GM12878 (cell line): ENCODE results near the gene NOVA2. TPM values are rescaled to one million over a fixed set of nuclear protein-coding genes. Genes with fewer than 3 reads are reported as not detected.

ENCODE experiments used
- ATAC-seq: fragments of 200-7000 bp; cut with Tn5 transposase; 3 replicates; pipeline ENCODE4 v1.9.1; 2020; ENCODE audit warnings: mild to moderate bottlenecking, moderate library complexity
- BruUV-seq: library from RNA; stranded (reverse); fragments of 400-500 nt; replicated peaks from 2 replicates; lab custom pipeline; 2021; lab: Mats Ljungman, UMichigan
- CTCF ChIA-PET: fragments of 300-600 bp; sonication (Branson Sonifier 250); formaldehyde crosslinking; extraction: SDS; loops from one replicate; lab custom pipeline; 2021; ENCODE audit warnings: inconsistent platforms; lab: Yijun Ruan, JAX
- POLR2A ChIA-PET: fragments of 350-600 bp; formaldehyde crosslinking; extraction: SDS; loops from one replicate; lab custom pipeline; 2021; ENCODE audit warnings: inconsistent platforms; lab: Charles Lee
- RAD21 ChIA-PET: fragments of 300-600 bp; sonication (Branson Sonifier 250); formaldehyde crosslinking; loops from one replicate; lab custom pipeline; 2023; ENCODE audit warnings: antibody characterized with exemption; ENCODE audit not compliant: unreplicated experiment; lab: Charles Lee
- SMC1A ChIA-PET: fragments of 300-600 bp; sonication (Branson Sonifier 250); formaldehyde crosslinking; loops from one replicate; lab custom pipeline; 2023; ENCODE audit not compliant: unreplicated experiment, uncharacterized antibody; lab: Charles Lee
- DNase-seq: peaks from one replicate; pipeline ENCODE4 v3.0.0-alpha.2; 2011; ENCODE audit warnings: low read depth, low spot score
- FAIRE-seq: peaks from 3 replicates; lab custom pipeline; 2011; peaks lifted over from hg19 to GRCh38; lab: Jason Lieb, UNC
- H2AFZ ChIP-seq: 2 replicates; pipeline ENCODE4 v1.6.0; 2011; ENCODE audit warnings: low read depth, low read length, control low read depth; ENCODE audit not compliant: control insufficient read depth
- H3K27ac ChIP-seq: 2 replicates; pipeline ENCODE4 v1.5.1; 2011; ENCODE audit warnings: control low read depth; ENCODE audit not compliant: control insufficient read depth, insufficient read depth
- H3K27me3 ChIP-seq, 2 experiments: replicated peaks in 1 of 2; 2 replicates each; pipeline versions ENCODE4 v1.6.0 to v1.6.1; 2011; ENCODE audit warnings: low read length in 1 of 2; ENCODE audit not compliant: control insufficient read depth in 2 of 2, insufficient read depth in 2 of 2
- H3K36me3 ChIP-seq, 2 experiments: 2 replicates each; pipeline ENCODE4 v1.5.1; 2011; ENCODE audit warnings: low read length in 1 of 2; ENCODE audit not compliant: control insufficient read depth in 2 of 2, insufficient read depth in 2 of 2
- H3K4me1 ChIP-seq: 2 replicates; pipeline ENCODE4 v1.6.1; 2011; ENCODE audit warnings: mild to moderate bottlenecking, low read length, moderate library complexity, mixed read lengths; ENCODE audit not compliant: control insufficient read depth, insufficient read depth
- H3K4me2 ChIP-seq: 2 replicates; pipeline ENCODE4 v1.6.0; 2011; ENCODE audit warnings: control low read depth; ENCODE audit not compliant: control insufficient read depth, insufficient read depth
- H3K4me3 ChIP-seq: fragments of 200-600 bp; sonication (generic); 2 replicates; pipeline ENCODE4 v1.5.1; 2016
- H3K79me2 ChIP-seq: 2 replicates; pipeline ENCODE4 v1.6.0; 2011; ENCODE audit warnings: low read length; ENCODE audit not compliant: control insufficient read depth, insufficient read depth
- H3K9ac ChIP-seq: 2 replicates; pipeline ENCODE4 v1.8.0; 2011; ENCODE audit warnings: low read length, control low read depth, mixed read lengths; ENCODE audit not compliant: control insufficient read depth, insufficient read depth
- H3K9me3 ChIP-seq: replicated peaks from 3 replicates; pipeline ENCODE4 v1.5.1; 2011; ENCODE audit warnings: mild to moderate bottlenecking, low read length; ENCODE audit not compliant: control insufficient read depth, insufficient read depth
- H4K20me1 ChIP-seq: 2 replicates; pipeline ENCODE4 v1.6.0; 2011; ENCODE audit not compliant: control insufficient read depth, insufficient read depth
- BRCA1 ChIP-seq: IDR thresholded peaks from 2 replicates; pipeline ENCODE4 v1.6.1; 2011; ENCODE audit warnings: low read depth, low read length, improper control_type of control experiment
- CEBPB ChIP-seq, 2 experiments: fragments of 150-350 bp in 1 of 2; IDR thresholded peaks; 2 replicates each; pipeline ENCODE4 v1.6.1; 2012 to 2014; ENCODE audit warnings: low read depth in 2 of 2, low read length in 2 of 2, borderline replicate concordance in 1 of 2, inconsistent platforms in 1 of 2
- CREM ChIP-seq: IDR thresholded peaks from 2 replicates; pipeline ENCODE4 v1.6.1; 2014; ENCODE audit warnings: antibody characterized with exemption, low read depth
- FOXM1 ChIP-seq: IDR thresholded peaks from 2 replicates; pipeline ENCODE4 v1.6.1; 2012; ENCODE audit warnings: low read depth, mild to moderate bottlenecking, inconsistent platforms, low read length, moderate library complexity
- GATAD2B ChIP-seq: fragments of 450-650 bp; conservative IDR thresholded peaks from 2 replicates; pipeline ENCODE4 v1.6.1; 2017; ENCODE audit warnings: low read depth, mild to moderate bottlenecking, moderate library complexity
- HDGF ChIP-seq: fragments of 450-650 bp; IDR thresholded peaks from 2 replicates; pipeline ENCODE4 v1.6.1; 2016; ENCODE audit warnings: antibody characterized with exemption
- NR2C1 ChIP-seq: fragments of 450-650 bp; IDR thresholded peaks from 2 replicates; pipeline ENCODE4 v1.6.1; 2017; ENCODE audit warnings: antibody characterized with exemption, mild to moderate bottlenecking, moderate library complexity
- POLR2A ChIP-seq: IDR thresholded peaks from 2 replicates; pipeline ENCODE4 v1.6.1; 2011; ENCODE audit warnings: low read depth, mild to moderate bottlenecking, low read length
- SKIL ChIP-seq: fragments of 450-650 bp; IDR thresholded peaks from 2 replicates; pipeline ENCODE4 v1.6.1; 2017; ENCODE audit warnings: mild to moderate bottlenecking, low read depth, inconsistent platforms; ENCODE audit not compliant: poor library complexity, severe bottlenecking
- SMAD5 ChIP-seq: IDR thresholded peaks from 2 replicates; pipeline ENCODE4 v1.6.1; 2016; ENCODE audit warnings: antibody characterized with exemption, low read depth
- STAT1 ChIP-seq: fragments of 450-650 bp; conservative IDR thresholded peaks from 2 replicates; pipeline ENCODE4 v1.6.1; 2014; ENCODE audit warnings: antibody characterized with exemption, mild to moderate bottlenecking
- YY1 ChIP-seq: IDR thresholded peaks from 2 replicates; pipeline ENCODE4 v1.6.1; 2011; ENCODE audit warnings: low read depth, mild to moderate bottlenecking, low read length
- ZNF207 ChIP-seq: fragments of 450-650 bp; IDR thresholded peaks from 2 replicates; pipeline ENCODE4 v1.6.1; 2014; ENCODE audit warnings: antibody characterized with exemption, mild to moderate bottlenecking, borderline replicate concordance
- WGBS: methylation state at CpG from one replicate; pipeline ENCODE4 v1.1.6; 2016; ENCODE audit warnings: low lambda C conversion rate; ENCODE audit not compliant: insufficient replicate concordance, insufficient coverage; ENCODE audit errors: missing lambda C conversion rate; 5-methylcytosine and 5-hydroxymethylcytosine counted together
- in situ Hi-C: fragments of 300-500 bp; cut with MboI; formaldehyde crosslinking; loops from 9 replicates; pipeline ENCODE4 v1.14.3; 2018; ENCODE audit warnings: mixed read lengths
- intact Hi-C: fragments of 100-400 bp; cut with micrococcal nuclease; formaldehyde crosslinking; loops from one replicate; pipeline ENCODE4 v1.14.2; 2022; ENCODE audit not compliant: unreplicated experiment
- polyA plus RNA-seq, 11 experiments: library from polyadenylated mRNA; depleted of rRNA in 4 of 11; unstranded in 6 of 11; stranded (reverse) in 5 of 11; fragments of >200 nt; fragmentation: Nextera tagmentation in 4 of 11; fragmentation: Illumina TruSeq in 1 of 11; extraction: Ambion mirVana in 4 of 11; extraction: Trizol in 1 of 11; gene quantifications; 1 replicate in 1 of 11; 2 replicates in 10 of 11; pipeline versions ENCODE4 v1.2.1 to v1.2.3, GENCODE V29; 2011 to 2016; ENCODE audit warnings: inconsistent platforms in 2 of 11, missing spikeins in 2 of 11, low read depth in 1 of 11
- total RNA-seq, 4 experiments: library from RNA; depleted of rRNA in 3 of 4; stranded (reverse); fragments of >200 nt in 3 of 4; fragmentation: Illumina TruSeq in 1 of 4; extraction: Trizol in 1 of 4; gene quantifications; 2 replicates each; pipeline versions ENCODE4 v1.2.1 to v1.2.3, GENCODE V29; 2013 to 2021
- TF ChIP-seq, protein P1 (sequence below): IDR thresholded peaks from 2 replicates; pipeline ENCODE4 v1.6.1; 2011; ENCODE audit warnings: mild to moderate bottlenecking, low read depth, low read length, moderate library complexity; ENCODE audit not compliant: insufficient replicate concordance
- TF ChIP-seq, protein P2 (sequence below): IDR thresholded peaks from 2 replicates; pipeline ENCODE4 v1.6.1; 2011; ENCODE audit warnings: low read depth, mild to moderate bottlenecking, low read length, moderate library complexity, borderline replicate concordance; ENCODE audit errors: extremely low read depth
- TF ChIP-seq, protein P3 (sequence below): fragments of 450-650 bp; IDR thresholded peaks from 2 replicates; pipeline ENCODE4 v1.6.1; 2016; ENCODE audit warnings: mild to moderate bottlenecking

NOVA2 gene
- total and polyA plus RNA-seq, 10 of the 15 experiments (the other 5 are each of a cell fraction or from before 2014, with no cell fraction given): under 0.01 to 0.44 (median 0.03) TPM; not detected in 4

DNA sequence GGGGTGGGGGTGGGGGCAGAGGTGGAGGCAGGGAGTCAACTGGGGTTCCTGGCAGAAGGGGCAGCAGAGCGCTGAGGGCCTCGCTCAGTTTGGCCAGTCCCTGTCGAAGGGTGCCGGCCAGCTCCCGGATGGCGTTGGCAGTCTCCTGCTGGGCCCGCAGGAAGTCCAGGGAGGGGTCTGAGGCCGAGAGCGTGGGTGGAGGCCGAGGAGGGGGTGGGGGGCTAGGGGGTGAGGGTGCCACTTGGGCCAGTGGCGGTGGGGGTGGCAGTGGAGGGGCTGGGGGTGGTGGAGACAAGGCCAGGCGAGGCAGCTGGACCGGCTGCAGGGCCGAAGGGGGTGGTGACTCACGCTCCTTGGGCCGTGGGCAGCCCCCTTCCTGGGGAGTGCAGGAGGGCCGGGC lies 82.8 kb downstream of the NOVA2 start:
- Histone ChIP-seq H3K4me2 (no peak overlapping the region), H3K9ac (no peak overlapping the region), H4K20me1 (no peaks in the 10 kb centered on the region), H3K36me3 (no peaks in the 10 kb centered on the region; a peak in 1 of 4 replicates), H3K9me3 (no peaks in the 10 kb centered on the region), H3K27ac (no peak overlapping the region), H3K4me3 (no peak overlapping the region), H3K79me2 (no peaks in the 10 kb centered on the region), H3K4me1 (peaks cover 3% of the 10 kb centered on the region; the same call in 1 of the 2 replicates), H3K27me3 (no peaks in the 10 kb centered on the region)
- 87% methylated on average over 13 of the region's 17 CpGs for WGBS
- in situ Hi-C loops: no loop called here
- ChIA-PET RAD21 (no interaction called here), SMC1A (no interaction called here), CTCF (no interaction called here), POLR2A (interaction anchor here (0.6 kb wide), 1 partner anchor 175 kb away, joined by 4 read pairs; no protein-coding TSS in a partner anchor)
- FAIRE-seq (no peak), ATAC-seq (no peak), DNase-seq (no peak)
- intact Hi-C loops: no loop called here
- BruUV-seq: no TSS peak
- no peak for TF ChIP-seq STAT1
- TF ChIP-seq POLR2A: no peak
- TF ChIP-seq, protein P1, sequence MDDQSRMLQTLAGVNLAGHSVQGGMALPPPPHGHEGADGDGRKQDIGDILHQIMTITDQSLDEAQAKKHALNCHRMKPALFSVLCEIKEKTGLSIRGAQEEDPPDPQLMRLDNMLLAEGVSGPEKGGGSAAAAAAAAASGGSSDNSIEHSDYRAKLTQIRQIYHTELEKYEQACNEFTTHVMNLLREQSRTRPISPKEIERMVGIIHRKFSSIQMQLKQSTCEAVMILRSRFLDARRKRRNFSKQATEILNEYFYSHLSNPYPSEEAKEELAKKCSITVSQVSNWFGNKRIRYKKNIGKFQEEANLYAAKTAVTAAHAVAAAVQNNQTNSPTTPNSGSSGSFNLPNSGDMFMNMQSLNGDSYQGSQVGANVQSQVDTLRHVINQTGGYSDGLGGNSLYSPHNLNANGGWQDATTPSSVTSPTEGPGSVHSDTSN: no peak
- TF ChIP-seq HDGF: no peak
- no peak for TF ChIP-seq CEBPB (IDR thresholded peaks at IDR 0.05; ENCODE audit: borderline replicate concordance in 1 of 2, low read depth in 2 of 2, low read length in 2 of 2)
- TF ChIP-seq, protein P2, sequence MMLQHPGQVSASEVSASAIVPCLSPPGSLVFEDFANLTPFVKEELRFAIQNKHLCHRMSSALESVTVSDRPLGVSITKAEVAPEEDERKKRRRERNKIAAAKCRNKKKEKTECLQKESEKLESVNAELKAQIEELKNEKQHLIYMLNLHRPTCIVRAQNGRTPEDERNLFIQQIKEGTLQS: no peak
- TF ChIP-seq BRCA1: no peak
- no peak for TF ChIP-seq GATAD2B
- no peak for TF ChIP-seq ZNF207
- no peak for TF ChIP-seq YY1
- TF ChIP-seq NR2C1: no peak
- TF ChIP-seq CREM: no peak
- TF ChIP-seq FOXM1: no peak
- TF ChIP-seq SKIL: no peak
- TF ChIP-seq SMAD5: no peak
- TF ChIP-seq, protein P3, sequence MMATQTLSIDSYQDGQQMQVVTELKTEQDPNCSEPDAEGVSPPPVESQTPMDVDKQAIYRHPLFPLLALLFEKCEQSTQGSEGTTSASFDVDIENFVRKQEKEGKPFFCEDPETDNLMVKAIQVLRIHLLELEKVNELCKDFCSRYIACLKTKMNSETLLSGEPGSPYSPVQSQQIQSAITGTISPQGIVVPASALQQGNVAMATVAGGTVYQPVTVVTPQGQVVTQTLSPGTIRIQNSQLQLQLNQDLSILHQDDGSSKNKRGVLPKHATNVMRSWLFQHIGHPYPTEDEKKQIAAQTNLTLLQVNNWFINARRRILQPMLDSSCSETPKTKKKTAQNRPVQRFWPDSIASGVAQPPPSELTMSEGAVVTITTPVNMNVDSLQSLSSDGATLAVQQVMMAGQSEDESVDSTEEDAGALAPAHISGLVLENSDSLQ: no peak
- TF ChIP-seq, all 136 proteins: peak for 0
- no peak overlapping the region for H2AFZ ChIP-seq
